Measurements from ENCODE around the gene KLF5. TPM values are rescaled to one million over a fixed set of nuclear protein-coding genes. Genes with fewer than 3 reads are reported as not detected.
A peak's percentile ranks its signal among the peaks of the same experiment; 100 is the strongest.

The KLF5 gene
- total and polyA plus RNA-seq, 4 donors: 22.2 to 58.6 (median 47.7) TPM

DNA sequence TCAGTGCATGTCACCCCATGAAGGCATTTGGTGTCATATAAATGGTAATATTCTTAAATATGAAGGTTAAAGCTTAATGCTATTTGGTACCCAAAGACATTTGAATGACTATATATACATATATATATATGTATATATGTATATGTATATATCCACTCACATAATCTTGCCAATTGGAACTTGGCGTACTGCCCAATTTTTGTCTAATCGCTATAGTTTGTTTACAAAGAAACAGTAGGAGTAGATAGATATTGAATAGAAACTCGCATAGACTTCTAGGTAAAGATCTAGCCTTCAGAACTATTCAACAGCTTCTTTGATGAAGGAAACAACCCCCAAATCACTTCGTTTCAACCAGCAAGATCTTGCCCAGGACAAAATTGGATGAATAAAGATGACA is 24.1 kb downstream of the KLF5 start:
- Histone ChIP-seq H3K4me1 (ENCODE audit: control insufficient read depth in 5 of 5, insufficient read depth in 5 of 5, low read length in 5 of 5) (peaks cover 0 to 3% (median 0%) of the 10 kb centered on the region in 5 donors), H3K36me3 (ENCODE audit: control insufficient read depth in 4 of 4, insufficient read depth in 4 of 4, low read length in 4 of 4) (no peaks in the 10 kb centered on the region), H3K27ac (ENCODE audit: low read depth in 1 of 2, low read length in 1 of 2) (no peak overlapping the region), H3K9ac (ENCODE audit: insufficient read depth in 1 of 2, low read length in 2 of 2) (no peak overlapping the region), H3K27me3 (ENCODE audit: control insufficient read depth in 3 of 3, insufficient read depth in 3 of 3, low read length in 2 of 3) (no peaks in the 10 kb centered on the region), H3K9me3 (ENCODE audit: control insufficient read depth in 4 of 4, insufficient read depth in 3 of 4, low read length in 3 of 4) (no peaks in the 10 kb centered on the region), H3K4me3 (no peak overlapping the region)
- 56 to 70% methylated on average over 4 of the region's 4 CpGs for WGBS, 2 donors
- TF ChIP-seq, protein P1, sequence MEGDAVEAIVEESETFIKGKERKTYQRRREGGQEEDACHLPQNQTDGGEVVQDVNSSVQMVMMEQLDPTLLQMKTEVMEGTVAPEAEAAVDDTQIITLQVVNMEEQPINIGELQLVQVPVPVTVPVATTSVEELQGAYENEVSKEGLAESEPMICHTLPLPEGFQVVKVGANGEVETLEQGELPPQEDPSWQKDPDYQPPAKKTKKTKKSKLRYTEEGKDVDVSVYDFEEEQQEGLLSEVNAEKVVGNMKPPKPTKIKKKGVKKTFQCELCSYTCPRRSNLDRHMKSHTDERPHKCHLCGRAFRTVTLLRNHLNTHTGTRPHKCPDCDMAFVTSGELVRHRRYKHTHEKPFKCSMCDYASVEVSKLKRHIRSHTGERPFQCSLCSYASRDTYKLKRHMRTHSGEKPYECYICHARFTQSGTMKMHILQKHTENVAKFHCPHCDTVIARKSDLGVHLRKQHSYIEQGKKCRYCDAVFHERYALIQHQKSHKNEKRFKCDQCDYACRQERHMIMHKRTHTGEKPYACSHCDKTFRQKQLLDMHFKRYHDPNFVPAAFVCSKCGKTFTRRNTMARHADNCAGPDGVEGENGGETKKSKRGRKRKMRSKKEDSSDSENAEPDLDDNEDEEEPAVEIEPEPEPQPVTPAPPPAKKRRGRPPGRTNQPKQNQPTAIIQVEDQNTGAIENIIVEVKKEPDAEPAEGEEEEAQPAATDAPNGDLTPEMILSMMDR (IDR thresholded peaks at IDR 0.05; ENCODE audit: control extremely low read depth, extremely low read depth): no peak
- DNase-seq (peak in 2 of 3 donors; percentile 52 to 60), ATAC-seq (ENCODE audit: insufficient read depth, low FRiP score) (no peak)

DNA sequence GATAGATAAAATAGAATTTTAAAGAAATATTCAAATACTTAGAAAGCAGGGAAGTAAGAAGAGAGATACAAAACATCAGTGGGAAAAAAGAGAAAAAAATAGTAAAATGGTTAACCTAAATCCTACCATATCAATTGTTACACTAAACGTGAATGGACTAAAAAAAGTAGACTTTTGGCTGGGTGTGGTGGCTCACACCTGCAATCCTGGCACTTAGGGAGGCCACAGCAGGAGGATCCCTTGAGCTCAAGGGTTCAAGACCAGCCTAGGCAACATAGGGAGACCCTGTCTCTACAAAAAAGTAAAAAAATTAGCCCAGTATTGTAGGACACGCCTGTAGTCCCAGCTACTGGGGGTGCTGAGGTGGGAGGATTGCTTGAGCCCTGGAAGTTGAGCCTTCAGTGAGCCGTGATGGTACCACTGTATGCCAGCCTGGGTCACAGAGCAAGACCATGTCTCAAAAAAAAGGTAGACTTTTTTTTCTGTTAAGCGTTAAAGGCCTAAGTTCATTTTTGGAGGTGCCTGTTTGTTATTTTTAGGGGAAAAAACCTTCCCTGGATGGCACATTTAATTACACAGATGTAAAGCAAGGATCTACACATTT is 29.6 kb downstream of the KLF5 start:
- Histone ChIP-seq H3K36me3 (ENCODE audit: control insufficient read depth in 4 of 4, insufficient read depth in 4 of 4, low read length in 4 of 4) (no peaks in the 10 kb centered on the region), H3K9ac (ENCODE audit: insufficient read depth in 1 of 2, low read length in 2 of 2) (no peak overlapping the region), H3K4me1 (ENCODE audit: control insufficient read depth in 5 of 5, insufficient read depth in 5 of 5, low read length in 5 of 5) (no peaks in the 10 kb centered on the region), H3K27ac (ENCODE audit: low read depth in 1 of 2, low read length in 1 of 2) (no peak overlapping the region), H3K27me3 (ENCODE audit: control insufficient read depth in 3 of 3, insufficient read depth in 3 of 3, low read length in 2 of 3) (no peaks in the 10 kb centered on the region), H3K9me3 (ENCODE audit: control insufficient read depth in 4 of 4, insufficient read depth in 3 of 4, low read length in 3 of 4) (no peaks in the 10 kb centered on the region), H3K4me3 (no peak overlapping the region)
- 81 to 98% methylated on average over 4 of the region's 4 CpGs for WGBS, 2 donors
- ATAC-seq (ENCODE audit: insufficient read depth, low FRiP score): no peak
- TF ChIP-seq, protein P1 (IDR thresholded peaks at IDR 0.05; ENCODE audit: control extremely low read depth, extremely low read depth): no peak
- no peak for DNase-seq

DNA sequence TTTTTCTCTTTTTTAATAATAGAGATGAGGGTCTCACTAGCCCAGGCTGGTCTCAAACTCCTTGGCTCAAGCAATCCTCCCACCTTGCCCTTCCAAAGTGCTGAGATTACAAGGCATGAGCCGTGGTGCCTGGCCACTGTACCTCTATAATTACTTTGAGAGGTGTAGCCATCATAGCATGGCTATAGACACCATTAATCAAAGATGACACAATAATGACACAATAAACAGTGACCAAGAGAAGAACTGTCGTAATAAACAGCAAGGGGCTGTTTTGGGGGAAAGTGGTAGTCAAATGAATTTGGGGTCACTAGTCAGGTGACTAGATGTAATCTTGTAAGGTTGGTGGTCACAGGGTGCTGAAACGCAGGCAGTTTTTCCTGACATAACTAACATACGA is 30.4 kb downstream of the KLF5 start:
- no peaks in the 10 kb centered on the region for H3K36me3 ChIP-seq (ENCODE audit: control insufficient read depth in 4 of 4, insufficient read depth in 4 of 4, low read length in 4 of 4)
- 80 to 98% methylated on average over 4 of the region's 4 CpGs for WGBS, 2 donors
- H3K27ac ChIP-seq (ENCODE audit: low read depth in 1 of 2, low read length in 1 of 2): no peak overlapping the region
- no peaks in the 10 kb centered on the region for H3K4me1 ChIP-seq (ENCODE audit: control insufficient read depth in 5 of 5, insufficient read depth in 5 of 5, low read length in 5 of 5)
- no peaks in the 10 kb centered on the region for H3K9me3 ChIP-seq (ENCODE audit: control insufficient read depth in 4 of 4, insufficient read depth in 3 of 4, low read length in 3 of 4)
- H3K4me3 ChIP-seq: no peak overlapping the region
- no peaks in the 10 kb centered on the region for H3K27me3 ChIP-seq (ENCODE audit: control insufficient read depth in 3 of 3, insufficient read depth in 3 of 3, low read length in 2 of 3)
- no peak for ATAC-seq (ENCODE audit: insufficient read depth, low FRiP score)
- H3K9ac ChIP-seq (ENCODE audit: insufficient read depth in 1 of 2, low read length in 2 of 2): no peak overlapping the region
- TF ChIP-seq, protein P1 (IDR thresholded peaks at IDR 0.05; ENCODE audit: control extremely low read depth, extremely low read depth): no peak
- DNase-seq: no peak
